SK-N-MC (cell line): ENCODE data around the gene MRPL44.

ENCODE experiments used
- EZH2 ChIP-seq: fragments of 200-600 bp; sonication (generic); IDR thresholded peaks from one replicate; pipeline ENCODE4 v1.6.1; 2017; ENCODE audit warnings: antibody characterized with exemption
- POLR2AphosphoS5 ChIP-seq: IDR thresholded peaks from 2 replicates; pipeline ENCODE4 v1.6.1; 2012; ENCODE audit warnings: mild to moderate bottlenecking, low read depth, low read length, borderline replicate concordance

GRCh38 chr2:223932816-223933800 lies 24.2 kb upstream of the MRPL44 start:
- TF ChIP-seq POLR2AphosphoS5, result no peak
- no peak for TF ChIP-seq EZH2
